ENCODE results near the gene EBF3.
A peak's percentile ranks its signal among the peaks of the same experiment; 100 is the strongest.

Gene EBF3

GRCh38 chr10:129898706-129899268 lies 65.3 kb downstream of the EBF3 start:
- no peak overlapping the region for H2AK5ac ChIP-seq (ENCODE audit: low read length, severe bottlenecking)
- H4K91ac ChIP-seq (ENCODE audit: low read length), result no peak overlapping the region
- H3K18ac ChIP-seq (ENCODE audit: low read depth in 1 of 2, low read length in 2 of 2), result no peak overlapping the region
- no peak overlapping the region for H2BK120ac ChIP-seq (ENCODE audit: low read depth, low read length)
- no peak for DNase-seq
- no peaks in the 10 kb centered on the region for H3K4me1 ChIP-seq (ENCODE audit: control insufficient read depth, insufficient read depth, low read depth, low read length)
- no peak overlapping the region for H3K4ac ChIP-seq (ENCODE audit: low read depth in 1 of 2, low read length in 2 of 2)
- no peak overlapping the region for H2BK15ac ChIP-seq (ENCODE audit: low read depth, poor library complexity, severe bottlenecking)
- H3K36me3 ChIP-seq (ENCODE audit: control insufficient read depth in 1 of 2, insufficient read depth in 2 of 2, low read depth in 1 of 2, low read length in 2 of 2), result peaks cover 3 to 87% of the 10 kb centered on the region in 2 experiments
- H2BK5ac ChIP-seq (ENCODE audit: low read depth, low read length, poor library complexity, severe bottlenecking), result no peak overlapping the region
- 92% methylated on average over 38 of the region's 38 CpGs for WGBS
- no peak overlapping the region for H3K14ac ChIP-seq (ENCODE audit: low read length in 2 of 2)
- no peaks in the 10 kb centered on the region for H3K27me3 ChIP-seq (ENCODE audit: control insufficient read depth in 1 of 2, insufficient read depth in 1 of 2, low read length in 2 of 2)
- no peak overlapping the region for H2AFZ ChIP-seq (ENCODE audit: low read depth, low read length)
- H4K8ac ChIP-seq (ENCODE audit: low read length), result no peak overlapping the region
- H3K4me2 ChIP-seq (ENCODE audit: low read length, poor library complexity, severe bottlenecking), result no peak overlapping the region
- H3K23ac ChIP-seq (ENCODE audit: low read length in 2 of 2), result no peak overlapping the region
- no peaks in the 10 kb centered on the region for H3K79me1 ChIP-seq (replicated peaks; ENCODE audit: low read length, poor library complexity, severe bottlenecking)
- H2BK12ac ChIP-seq (ENCODE audit: low read length in 2 of 2), result no peak overlapping the region
- H3K27ac ChIP-seq (ENCODE audit: low read length, poor library complexity, severe bottlenecking), result no peak overlapping the region
- H3K9me3 ChIP-seq (ENCODE audit: control insufficient read depth, low read length), result no peaks in the 10 kb centered on the region
- H3K4me3 ChIP-seq (ENCODE audit: insufficient read depth in 1 of 2, low read depth in 1 of 2, low read length in 2 of 2), result no peak overlapping the region
- H3K9ac ChIP-seq (ENCODE audit: low read length), result no peak overlapping the region

GRCh38 chr10:129897871-129898626 lies 66.0 kb downstream of the EBF3 start:
- Histone ChIP-seq H3K36me3 (ENCODE audit: control insufficient read depth in 1 of 2, insufficient read depth in 2 of 2, low read depth in 1 of 2, low read length in 2 of 2) (peaks cover 3 to 81% of the 10 kb centered on the region in 2 experiments), H3K27ac (ENCODE audit: low read length, poor library complexity, severe bottlenecking) (no peak overlapping the region), H3K4me1 (ENCODE audit: control insufficient read depth, insufficient read depth, low read depth, low read length) (no peaks in the 10 kb centered on the region), H3K4ac (ENCODE audit: low read depth in 1 of 2, low read length in 2 of 2) (no peak overlapping the region), H4K8ac (ENCODE audit: low read length) (no peak overlapping the region), H4K91ac (ENCODE audit: low read length) (no peak overlapping the region), H2BK120ac (ENCODE audit: low read depth, low read length) (no peak overlapping the region), H3K4me3 (ENCODE audit: insufficient read depth in 1 of 2, low read depth in 1 of 2, low read length in 2 of 2) (no peak overlapping the region), H3K18ac (ENCODE audit: low read depth in 1 of 2, low read length in 2 of 2) (no peak overlapping the region), H3K27me3 (ENCODE audit: control insufficient read depth in 1 of 2, insufficient read depth in 1 of 2, low read length in 2 of 2) (no peaks in the 10 kb centered on the region), H3K9me3 (ENCODE audit: control insufficient read depth, low read length) (no peaks in the 10 kb centered on the region), H2BK15ac (ENCODE audit: low read depth, poor library complexity, severe bottlenecking) (no peak overlapping the region), H2BK5ac (ENCODE audit: low read depth, low read length, poor library complexity, severe bottlenecking) (no peak overlapping the region), H3K79me1 (replicated peaks; ENCODE audit: low read length, poor library complexity, severe bottlenecking) (no peaks in the 10 kb centered on the region), H3K9ac (ENCODE audit: low read length) (no peak overlapping the region), H2AFZ (ENCODE audit: low read depth, low read length) (no peak overlapping the region), H3K14ac (ENCODE audit: low read length in 2 of 2) (no peak overlapping the region), H2AK5ac (ENCODE audit: low read length, severe bottlenecking) (no peak overlapping the region), H2BK12ac (ENCODE audit: low read length in 2 of 2) (no peak overlapping the region), H3K23ac (ENCODE audit: low read length in 2 of 2) (no peak overlapping the region), H3K4me2 (ENCODE audit: low read length, poor library complexity, severe bottlenecking) (no peak overlapping the region)
- 80% methylated on average over 14 of the region's 15 CpGs for WGBS
- DNase-seq, result no peak

GRCh38 chr10:129896860-129897200 lies 67.2 kb downstream of the EBF3 start:
- H3K79me1 ChIP-seq (replicated peaks; ENCODE audit: low read length, poor library complexity, severe bottlenecking), result no peaks in the 10 kb centered on the region
- H3K18ac ChIP-seq (ENCODE audit: low read depth in 1 of 2, low read length in 2 of 2), result no peak overlapping the region
- H2BK120ac ChIP-seq (ENCODE audit: low read depth, low read length), result no peak overlapping the region
- H4K8ac ChIP-seq (ENCODE audit: low read length), result no peak overlapping the region
- no peak overlapping the region for H3K9ac ChIP-seq (ENCODE audit: low read length)
- no peak for DNase-seq
- H3K23ac ChIP-seq (ENCODE audit: low read length in 2 of 2), result no peak overlapping the region
- no peaks in the 10 kb centered on the region for H3K4me1 ChIP-seq (ENCODE audit: control insufficient read depth, insufficient read depth, low read depth, low read length)
- H3K14ac ChIP-seq (ENCODE audit: low read length in 2 of 2), result no peak overlapping the region
- no peak overlapping the region for H2BK15ac ChIP-seq (ENCODE audit: low read depth, poor library complexity, severe bottlenecking)
- H3K4me2 ChIP-seq (ENCODE audit: low read length, poor library complexity, severe bottlenecking), result no peak overlapping the region
- no peak overlapping the region for H2AFZ ChIP-seq (ENCODE audit: low read depth, low read length)
- no peak overlapping the region for H2BK5ac ChIP-seq (ENCODE audit: low read depth, low read length, poor library complexity, severe bottlenecking)
- peak overlapping the region in 1 of 2 experiments; percentile 5 for H3K4me3 ChIP-seq (ENCODE audit: insufficient read depth in 1 of 2, low read depth in 1 of 2, low read length in 2 of 2)
- no peak overlapping the region for H2AK5ac ChIP-seq (ENCODE audit: low read length, severe bottlenecking)
- H3K4ac ChIP-seq (ENCODE audit: low read depth in 1 of 2, low read length in 2 of 2), result no peak overlapping the region
- no peak overlapping the region for H3K27ac ChIP-seq (ENCODE audit: low read length, poor library complexity, severe bottlenecking)
- no peaks in the 10 kb centered on the region for H3K9me3 ChIP-seq (ENCODE audit: control insufficient read depth, low read length)
- peaks cover 3 to 69% of the 10 kb centered on the region in 2 experiments for H3K36me3 ChIP-seq (ENCODE audit: control insufficient read depth in 1 of 2, insufficient read depth in 2 of 2, low read depth in 1 of 2, low read length in 2 of 2)
- H3K27me3 ChIP-seq (ENCODE audit: control insufficient read depth in 1 of 2, insufficient read depth in 1 of 2, low read length in 2 of 2), result no peaks in the 10 kb centered on the region
- H2BK12ac ChIP-seq (ENCODE audit: low read length in 2 of 2), result no peak overlapping the region
- no peak overlapping the region for H4K91ac ChIP-seq (ENCODE audit: low read length)
- 92% methylated on average over 11 of the region's 11 CpGs for WGBS

GRCh38 chr10:129896136-129896859 lies 67.8 kb downstream of the EBF3 start:
- no peaks in the 10 kb centered on the region for H3K4me1 ChIP-seq (ENCODE audit: control insufficient read depth, insufficient read depth, low read depth, low read length)
- no peak overlapping the region for H2AK5ac ChIP-seq (ENCODE audit: low read length, severe bottlenecking)
- H3K4ac ChIP-seq (ENCODE audit: low read depth in 1 of 2, low read length in 2 of 2), result no peak overlapping the region
- H3K4me3 ChIP-seq (ENCODE audit: insufficient read depth in 1 of 2, low read depth in 1 of 2, low read length in 2 of 2), result no peak overlapping the region
- no peak overlapping the region for H4K91ac ChIP-seq (ENCODE audit: low read length)
- no peak overlapping the region for H2BK120ac ChIP-seq (ENCODE audit: low read depth, low read length)
- H3K23ac ChIP-seq (ENCODE audit: low read length in 2 of 2), result no peak overlapping the region
- no peaks in the 10 kb centered on the region for H3K27me3 ChIP-seq (ENCODE audit: control insufficient read depth in 1 of 2, insufficient read depth in 1 of 2, low read length in 2 of 2)
- no peak overlapping the region for H3K4me2 ChIP-seq (ENCODE audit: low read length, poor library complexity, severe bottlenecking)
- no peak overlapping the region for H3K9ac ChIP-seq (ENCODE audit: low read length)
- H3K79me1 ChIP-seq (replicated peaks; ENCODE audit: low read length, poor library complexity, severe bottlenecking), result no peaks in the 10 kb centered on the region
- H3K36me3 ChIP-seq (ENCODE audit: control insufficient read depth in 1 of 2, insufficient read depth in 2 of 2, low read depth in 1 of 2, low read length in 2 of 2), result peaks cover 3 to 66% of the 10 kb centered on the region in 2 experiments
- no peak for DNase-seq
- no peak overlapping the region for H2BK15ac ChIP-seq (ENCODE audit: low read depth, poor library complexity, severe bottlenecking)
- no peak overlapping the region for H2BK12ac ChIP-seq (ENCODE audit: low read length in 2 of 2)
- no peak overlapping the region for H3K18ac ChIP-seq (ENCODE audit: low read depth in 1 of 2, low read length in 2 of 2)
- no peak overlapping the region for H2AFZ ChIP-seq (ENCODE audit: low read depth, low read length)
- no peak overlapping the region for H4K8ac ChIP-seq (ENCODE audit: low read length)
- H3K9me3 ChIP-seq (ENCODE audit: control insufficient read depth, low read length), result no peaks in the 10 kb centered on the region
- no peak overlapping the region for H3K14ac ChIP-seq (ENCODE audit: low read length in 2 of 2)
- no peak overlapping the region for H3K27ac ChIP-seq (ENCODE audit: low read length, poor library complexity, severe bottlenecking)
- no peak overlapping the region for H2BK5ac ChIP-seq (ENCODE audit: low read depth, low read length, poor library complexity, severe bottlenecking)
- WGBS, result 92% methylated on average over 35 of the region's 36 CpGs
